ENCODE measurements around the gene GPR180.

- TF ChIP-seq CTCF (IDR thresholded peaks at IDR 0.05) (no peak), POLR2A (IDR thresholded peaks at IDR 0.05) (no peak)
Observed at GRCh38 chr13:94596575-94596971, 5.1 kb upstream of the GPR180 start.

Data from thyroid gland (tissue), 4 donors.